GM21737 (cell line): ENCODE results near the gene CCDC194.

Experiments
- ATAC-seq: cut with Tn5 transposase; IDR thresholded peaks from one replicate; pipeline ENCODE4 v1.9.1; 2021; ENCODE audit warnings: mild to moderate bottlenecking, moderate library complexity; ENCODE audit not compliant: unreplicated experiment

The CCDC194 gene, protein sequence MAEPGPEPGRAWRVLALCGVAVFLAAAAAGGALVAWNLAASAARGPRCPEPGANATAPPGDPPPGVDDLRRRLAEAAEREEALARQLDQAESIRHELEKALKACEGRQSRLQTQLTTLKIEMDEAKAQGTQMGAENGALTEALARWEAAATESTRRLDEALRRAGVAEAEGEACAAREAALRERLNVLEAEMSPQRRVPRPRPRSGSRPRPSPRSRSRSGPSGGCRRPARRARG

DNA sequence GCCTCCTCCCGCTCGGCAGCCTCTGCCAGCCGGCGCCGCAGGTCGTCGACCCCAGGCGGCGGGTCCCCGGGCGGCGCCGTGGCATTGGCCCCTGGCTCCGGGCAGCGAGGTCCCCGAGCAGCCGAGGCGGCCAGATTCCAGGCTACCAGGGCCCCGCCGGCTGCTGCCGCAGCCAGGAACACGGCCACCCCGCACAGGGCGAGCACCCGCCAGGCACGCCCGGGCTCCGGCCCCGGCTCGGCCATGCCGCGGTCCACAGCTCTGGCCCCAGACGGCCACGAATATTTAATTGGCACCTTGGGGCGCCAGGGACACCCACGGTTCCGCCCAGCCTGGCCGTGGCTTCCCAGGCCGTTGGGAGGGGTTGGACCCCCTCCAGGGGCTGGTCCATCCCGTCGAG lies at the start of gene CCDC194:
TSS of gene CCDC194 (minus strand) at position 283 of the 400 bp plus-strand sequence. CDS start at position 245, 38 bp downstream.
- ATAC-seq, result no peak

DNA sequence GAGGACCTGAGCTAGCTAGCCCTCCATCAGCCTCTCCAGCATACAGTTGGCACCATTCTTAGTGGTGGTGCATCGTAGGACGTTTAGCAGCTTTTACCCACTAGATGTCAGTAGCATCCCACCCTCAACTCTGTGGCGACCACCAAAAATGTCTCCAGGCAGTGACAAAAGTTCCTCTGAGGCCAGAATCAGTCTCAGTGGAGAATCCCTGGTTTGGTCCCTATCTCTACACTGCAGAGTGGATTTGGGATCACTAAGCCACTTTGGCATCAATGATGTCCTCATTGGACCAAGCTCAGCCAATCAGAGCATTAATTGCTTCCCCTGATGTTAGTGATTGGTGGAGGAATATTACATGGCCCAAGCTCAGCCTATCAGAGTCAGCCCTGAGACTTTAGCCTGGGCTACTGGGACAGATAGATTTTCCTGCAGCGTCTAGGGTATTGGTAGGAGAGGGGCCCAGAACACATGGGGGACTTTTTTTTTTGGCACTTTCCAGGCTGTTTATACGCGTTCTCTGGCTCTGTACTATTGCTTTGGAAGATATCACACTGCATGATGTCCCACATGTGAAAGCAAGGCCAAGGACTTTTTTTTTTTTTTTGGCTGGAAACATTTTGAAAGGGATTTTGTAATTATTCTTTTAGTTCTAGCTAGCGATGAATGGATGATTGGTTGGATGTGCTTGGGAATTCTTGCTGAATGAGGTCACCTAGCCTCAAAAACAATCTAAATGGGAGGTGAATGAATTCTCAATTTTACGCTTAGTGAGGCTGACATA lies 47.4 kb upstream of the CCDC194 start:
- ATAC-seq, result no peak

DNA sequence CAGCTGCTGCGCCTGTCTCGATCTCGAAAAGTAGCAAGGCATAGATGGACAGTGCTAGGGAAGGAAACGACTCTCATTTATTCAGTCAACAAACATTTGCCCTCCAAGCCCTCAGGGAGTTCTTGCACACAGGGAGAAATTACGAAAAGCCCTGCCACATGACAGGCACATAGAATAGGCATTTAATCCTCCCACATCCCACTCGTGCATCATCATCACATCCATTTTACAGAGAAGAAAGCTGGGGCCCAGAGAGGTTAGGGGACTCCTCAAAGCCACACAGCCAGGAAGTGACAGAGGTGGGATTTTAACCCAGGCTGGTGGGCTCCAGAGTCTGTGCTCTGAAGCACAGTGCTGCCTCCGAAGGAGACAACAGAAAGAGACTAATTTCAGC lies 42.9 kb upstream of the CCDC194 start:
- no peak for ATAC-seq

DNA sequence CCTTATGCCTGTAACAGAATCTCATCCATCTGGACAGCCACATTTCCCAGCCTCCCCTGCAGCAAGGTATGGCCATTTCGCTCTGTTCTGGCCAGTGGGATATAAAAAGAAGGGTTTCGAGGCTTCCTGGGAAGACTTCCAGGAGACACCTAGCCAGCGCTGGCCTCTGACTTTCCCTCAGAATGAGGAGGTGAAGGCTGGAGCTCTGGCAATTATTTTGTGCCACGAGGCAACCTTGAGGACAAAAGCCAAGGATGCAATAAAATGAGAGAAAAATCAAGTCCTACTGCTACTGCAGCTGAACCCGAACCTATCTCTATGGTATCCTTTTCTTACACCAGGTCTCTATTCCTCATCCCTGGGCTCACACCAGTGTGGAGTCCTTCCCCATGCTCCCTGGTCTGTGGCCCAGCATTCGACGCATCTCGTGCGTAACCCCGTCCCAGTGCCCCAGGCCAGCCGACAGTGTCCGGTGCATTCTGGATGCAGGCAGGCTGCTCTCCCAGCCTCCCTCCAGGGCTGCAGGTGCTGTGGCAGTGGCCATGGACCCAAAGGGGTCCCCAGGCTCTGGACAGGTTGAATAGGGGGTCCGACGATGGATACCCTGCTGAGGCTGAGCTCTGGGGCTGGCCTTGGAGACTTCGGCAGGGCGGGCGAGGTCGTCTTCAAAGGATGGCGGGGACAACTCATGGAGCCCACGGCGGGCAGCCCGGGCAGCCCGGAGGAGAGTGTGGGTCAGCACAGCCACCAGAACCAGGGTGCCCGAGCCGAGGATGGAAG lies 42.3 kb upstream of the CCDC194 start:
- no peak for ATAC-seq

DNA sequence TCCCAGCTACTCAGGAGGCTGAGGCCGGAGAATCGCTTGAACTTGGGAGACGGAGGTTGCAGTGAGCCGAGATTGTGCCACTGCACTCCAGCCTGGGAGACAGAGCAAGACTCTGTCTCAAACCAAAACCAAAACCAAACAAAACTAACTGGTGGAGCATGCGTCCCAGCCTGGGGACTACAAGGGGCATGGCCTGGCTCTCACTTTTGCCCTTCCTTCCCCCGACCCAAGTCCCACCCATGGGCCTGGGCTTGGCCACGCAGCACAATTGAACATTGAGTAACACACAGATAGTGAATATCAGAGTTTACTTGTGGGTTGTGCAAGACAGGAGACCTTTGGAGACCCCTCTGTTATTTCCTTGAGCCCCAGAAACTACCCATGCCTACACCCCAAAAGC lies 41.2 kb upstream of the CCDC194 start:
- ATAC-seq, result no peak

DNA sequence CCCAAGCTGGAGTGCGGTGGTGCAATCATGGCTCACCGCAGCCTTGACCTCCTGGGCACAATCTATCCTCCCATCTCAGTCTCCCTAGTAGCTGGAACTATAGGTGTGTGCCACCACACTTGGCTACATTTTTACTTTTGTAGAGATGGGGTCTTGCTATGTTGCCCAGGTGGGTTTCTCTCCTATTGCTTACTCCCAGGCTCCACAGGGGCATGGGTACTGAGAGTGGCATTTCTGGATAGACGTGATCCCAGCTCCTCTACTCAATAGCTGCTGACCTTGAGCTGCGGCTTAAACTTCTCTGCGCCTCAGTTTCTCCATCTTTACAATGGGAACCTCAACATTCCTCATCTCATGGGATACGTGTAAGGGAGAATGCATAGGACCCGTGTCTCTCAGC lies 37.4 kb upstream of the CCDC194 start:
- ATAC-seq, result no peak

DNA sequence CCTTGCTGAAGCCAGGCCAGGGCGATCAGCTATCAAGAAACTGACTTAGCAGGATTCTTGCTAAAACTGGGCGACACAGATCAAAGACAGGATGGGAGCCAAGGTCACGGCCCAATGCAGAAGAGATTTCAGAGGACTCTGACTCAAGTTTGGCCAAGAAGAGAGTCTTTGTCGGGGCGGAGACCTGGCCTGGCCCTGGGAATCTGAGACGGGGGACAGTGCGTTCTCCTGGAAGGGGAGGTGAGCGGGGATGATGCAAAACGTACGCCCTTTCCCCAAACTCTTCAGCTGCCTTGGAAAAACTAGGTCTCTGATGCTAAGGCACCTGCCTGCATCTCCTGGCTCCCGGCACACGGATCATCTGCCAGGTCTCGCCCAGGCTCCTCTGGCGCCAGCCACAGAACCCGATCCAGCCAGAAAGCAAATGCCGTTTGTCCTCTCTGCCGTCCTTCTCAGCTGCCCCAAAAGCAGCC lies 35.7 kb upstream of the CCDC194 start:
- no peak for ATAC-seq

DNA sequence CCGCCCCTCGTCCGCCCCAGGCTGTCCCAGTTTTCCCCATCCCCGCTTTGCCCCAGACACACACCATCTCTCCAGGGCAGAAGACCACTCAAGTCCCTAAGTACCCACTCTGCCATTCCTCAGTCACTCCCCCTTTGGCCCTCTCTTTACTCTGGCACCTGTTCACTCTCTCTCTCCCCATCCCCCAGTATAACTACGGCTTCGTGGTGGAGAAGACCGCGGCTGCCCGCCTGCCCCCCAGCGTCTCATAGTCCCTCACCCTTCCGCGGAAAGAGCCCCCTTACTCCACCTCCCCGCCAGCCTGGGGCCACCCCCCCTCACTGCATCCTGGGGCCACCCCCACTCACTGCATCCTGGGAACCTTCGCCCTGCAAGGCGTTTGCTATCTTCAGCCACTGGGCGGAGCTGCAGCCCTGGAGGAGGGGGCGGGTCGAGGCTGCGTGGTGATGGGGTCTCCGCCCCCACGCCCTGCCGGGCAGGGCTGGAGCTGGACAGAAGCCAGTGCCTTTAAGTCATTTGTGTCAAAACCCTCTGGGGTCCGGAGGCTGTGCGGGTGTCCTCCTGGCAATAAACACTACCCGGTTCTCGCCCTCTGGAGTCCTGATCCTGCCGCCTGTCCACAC lies 30.9 kb upstream of the CCDC194 start:
- ATAC-seq, result no peak

DNA sequence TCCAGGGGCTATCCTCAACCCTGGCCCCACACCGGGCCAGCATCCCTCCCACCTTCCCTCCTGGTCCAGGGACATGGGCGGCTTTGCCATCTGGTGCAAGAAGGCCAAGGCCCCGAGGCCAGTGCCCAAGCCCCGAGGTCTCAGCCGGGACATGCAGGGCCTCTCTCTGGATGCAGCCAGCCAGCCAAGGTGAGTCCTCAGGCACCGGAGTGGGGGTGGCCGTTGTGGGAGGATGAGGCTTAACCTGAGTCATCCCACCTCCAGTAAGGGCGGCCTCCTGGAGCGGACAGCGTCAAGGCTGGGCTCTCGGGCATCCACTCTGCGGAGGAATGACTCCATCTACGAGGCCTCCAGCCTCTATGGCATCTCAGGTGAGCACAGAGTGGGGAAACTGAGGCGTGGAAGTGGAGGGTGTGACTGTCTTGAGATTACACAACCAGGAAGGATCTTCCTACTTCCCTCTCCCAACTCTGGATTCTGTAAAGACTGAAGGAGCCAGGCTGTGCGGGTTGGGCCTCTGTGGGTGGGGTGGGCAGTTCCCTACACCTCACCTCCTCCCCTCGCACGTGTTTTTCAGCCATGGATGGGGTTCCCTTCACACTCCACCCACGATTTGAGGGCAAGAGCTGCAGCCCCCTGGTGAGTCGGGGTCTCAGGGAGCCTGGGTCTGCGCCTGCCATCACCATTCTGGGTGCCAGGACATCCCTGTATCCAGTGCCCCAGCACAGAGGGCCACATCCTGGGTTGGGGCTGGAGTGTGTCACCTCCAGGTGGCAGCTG lies 29.6 kb upstream of the CCDC194 start:
- ATAC-seq, result no peak

DNA sequence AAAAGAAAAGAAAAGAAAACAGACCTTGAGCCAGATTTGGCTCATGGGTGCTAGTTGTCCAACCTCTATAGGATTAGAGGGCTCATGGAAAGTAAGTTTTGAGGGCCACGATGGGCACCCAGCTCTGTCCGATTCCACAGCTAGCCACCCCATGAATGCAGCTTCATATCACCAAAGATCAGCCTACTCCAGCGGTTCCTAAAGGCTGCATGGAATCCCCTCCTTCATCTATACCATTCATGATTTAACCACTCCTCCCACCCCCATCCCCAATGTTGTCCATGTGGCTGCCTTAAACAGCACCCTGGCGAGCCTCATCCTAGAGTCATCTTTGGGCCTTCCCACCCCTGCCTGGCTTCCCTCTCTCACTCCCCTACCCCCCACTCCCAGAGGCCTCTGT lies 27.9 kb upstream of the CCDC194 start:
- no peak for ATAC-seq

DNA sequence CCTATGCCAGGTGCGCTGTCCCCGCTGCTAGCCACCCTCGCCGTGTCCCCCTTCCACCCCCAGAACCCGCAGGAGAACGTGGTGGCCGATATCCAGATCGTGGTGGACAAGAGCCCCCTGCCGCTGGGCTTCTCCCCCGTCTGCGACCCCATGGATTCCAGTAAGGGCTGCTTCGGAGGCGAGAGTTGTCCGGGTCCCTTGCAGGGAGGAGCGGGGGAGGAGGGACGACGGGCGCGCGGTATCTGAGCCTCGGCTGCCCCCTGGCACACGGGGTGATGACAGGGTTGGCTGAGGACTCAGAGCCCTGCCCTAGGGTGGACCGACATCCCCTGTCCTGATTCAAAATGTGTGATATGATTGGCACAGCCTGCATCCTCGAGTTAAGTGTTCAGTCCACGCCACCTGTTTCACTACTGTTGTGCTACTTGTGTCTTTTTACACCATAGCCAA lies 26.5 kb upstream of the CCDC194 start:
- peak; percentile 21 for ATAC-seq

DNA sequence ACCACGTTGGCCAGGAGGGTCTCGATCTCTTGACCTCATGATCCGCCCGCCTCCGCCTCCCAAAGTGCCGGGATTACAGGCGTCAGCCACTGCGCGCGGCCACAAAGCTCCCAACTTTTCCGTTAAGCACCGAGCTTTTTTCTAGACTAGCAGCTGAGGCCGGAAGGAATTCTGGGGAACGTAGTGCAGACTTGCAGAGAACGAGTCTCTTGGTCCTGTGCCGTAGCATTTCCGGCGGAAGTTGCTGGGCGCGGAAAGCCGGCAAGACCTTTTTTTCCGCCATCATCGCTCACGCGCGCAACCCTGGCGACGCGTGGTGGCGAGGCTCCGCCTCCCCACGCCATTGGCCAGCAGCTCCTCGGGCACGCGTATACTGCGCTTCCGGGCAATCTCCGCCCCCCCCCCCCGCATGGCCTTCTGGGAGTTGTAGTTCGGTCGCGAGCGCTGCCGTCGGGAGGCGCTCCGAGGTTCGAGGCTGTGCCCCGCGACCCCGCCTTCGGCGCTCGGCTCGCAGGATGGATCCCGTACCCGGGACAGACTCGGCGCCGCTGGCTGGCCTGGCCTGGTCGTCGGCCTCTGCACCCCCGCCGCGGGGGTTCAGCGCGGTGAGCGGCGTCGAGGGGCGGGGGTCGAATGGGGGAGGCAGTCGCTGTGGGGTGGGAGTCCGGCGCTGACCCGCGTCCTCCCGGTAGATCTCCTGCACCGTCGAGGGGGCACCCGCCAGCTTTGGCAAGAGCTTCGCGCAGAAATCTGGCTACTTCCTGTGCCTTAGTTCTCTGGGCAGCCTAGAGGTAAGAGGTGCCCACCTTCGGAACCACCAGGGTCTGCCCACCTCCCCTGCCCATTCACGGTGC lies 25.9 kb upstream of the CCDC194 start, which contains the start of gene MVB12A:
TSS of gene MVB12A (plus strand) at position 427 of the 854 bp plus-strand sequence. CDS start at position 516, 89 bp downstream.
- peak; percentile 80 for ATAC-seq

DNA sequence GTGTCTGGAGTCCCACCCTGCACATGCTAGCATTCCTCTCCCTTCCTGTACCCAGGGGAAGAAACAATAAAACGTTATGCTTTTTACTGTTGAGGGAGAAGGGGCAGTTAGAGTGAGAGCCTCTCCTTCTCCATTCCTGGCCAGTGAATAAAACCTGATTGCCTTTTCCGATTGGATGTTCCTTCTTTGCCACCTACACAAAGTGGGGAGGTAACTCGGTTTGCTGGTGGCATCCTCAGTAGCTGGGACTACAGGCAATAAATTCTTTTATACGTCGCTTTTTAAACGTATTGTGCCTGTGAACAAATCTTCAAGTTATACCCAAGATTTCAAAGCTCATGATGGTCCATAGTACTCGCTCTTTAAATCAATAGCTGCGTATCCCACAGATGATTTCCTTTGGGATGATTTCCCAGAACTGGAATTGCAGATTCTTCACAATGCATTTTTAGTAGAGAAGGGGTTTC lies 25.2 kb upstream of the CCDC194 start:
- no peak for ATAC-seq

DNA sequence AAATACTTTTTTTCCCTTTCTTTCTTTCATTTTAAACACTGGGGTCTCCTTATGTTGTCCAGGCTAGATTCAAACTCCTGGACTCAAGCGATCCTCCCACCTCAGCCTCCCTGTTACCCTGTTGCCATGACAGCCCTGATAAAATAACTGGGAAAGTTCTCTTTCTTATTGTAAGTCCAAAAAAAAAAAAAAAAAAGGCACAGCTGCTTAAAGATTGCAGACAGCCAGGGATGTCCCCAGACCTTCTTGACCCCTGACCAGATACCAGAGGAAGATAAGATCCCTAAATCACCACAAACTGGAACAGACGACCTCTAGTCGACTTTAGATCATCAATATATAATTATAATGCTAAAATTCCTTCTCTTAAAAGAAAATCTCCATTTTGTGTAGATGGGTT lies 24.7 kb upstream of the CCDC194 start:
- no peak for ATAC-seq

DNA sequence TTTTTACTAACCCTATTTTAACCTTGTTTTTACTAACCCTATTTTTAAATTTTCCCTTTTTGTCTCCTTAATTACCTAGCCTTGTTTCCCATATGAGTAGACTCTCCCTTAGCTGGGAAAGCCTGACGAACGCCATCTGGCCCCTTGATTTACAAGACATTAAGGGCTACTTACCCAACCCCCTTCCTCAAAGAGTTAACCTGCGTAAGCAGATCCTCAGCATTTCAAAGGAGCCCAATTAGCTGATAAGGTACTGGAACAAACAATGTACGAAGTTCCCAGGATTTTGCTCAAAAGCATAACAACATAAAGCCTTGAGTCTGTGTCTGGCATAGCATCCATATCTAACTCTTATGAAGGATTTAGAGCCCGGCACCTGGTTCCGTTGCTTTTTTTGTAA lies 21.1 kb upstream of the CCDC194 start:
- ATAC-seq, result no peak

DNA sequence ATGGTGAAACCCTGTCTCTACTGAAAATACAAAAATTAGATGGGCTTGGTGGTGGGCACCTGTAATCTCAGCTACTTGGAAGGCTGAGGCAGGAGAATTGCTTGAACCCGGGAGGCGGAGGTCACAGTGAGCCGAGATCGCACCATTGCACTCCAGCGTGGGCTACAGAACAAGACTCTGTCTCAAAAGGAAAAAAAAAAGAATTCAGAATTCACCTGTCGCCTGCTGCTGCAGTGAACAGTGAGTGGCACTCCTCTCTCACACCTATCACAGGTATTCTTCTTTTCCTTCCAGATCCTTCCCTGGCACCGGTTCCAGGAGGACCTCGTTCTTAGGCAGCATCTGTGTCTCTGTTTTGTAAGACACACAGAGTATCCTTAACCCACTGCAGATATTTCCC lies 20.1 kb upstream of the CCDC194 start:
- ATAC-seq, result no peak

DNA sequence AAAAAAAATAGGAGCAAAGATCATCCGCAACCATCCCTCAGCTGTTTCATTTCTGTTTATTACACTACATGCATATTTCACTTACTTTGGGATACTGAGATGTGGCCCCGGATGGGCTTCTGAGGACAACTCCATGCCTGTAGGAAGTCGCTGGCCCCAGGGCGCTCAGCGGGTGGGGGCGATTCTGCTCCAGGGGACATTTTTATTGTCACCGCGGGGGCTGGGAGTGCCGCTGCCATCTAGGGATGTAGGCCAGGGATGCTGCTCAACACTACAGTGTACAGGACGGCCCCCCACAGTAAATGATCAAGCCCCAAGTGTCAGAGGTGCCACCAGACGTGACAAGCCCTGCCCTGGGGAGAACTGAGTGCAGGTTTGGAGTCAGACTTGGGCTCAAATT lies 17.8 kb upstream of the CCDC194 start:
- ATAC-seq, result no peak

DNA sequence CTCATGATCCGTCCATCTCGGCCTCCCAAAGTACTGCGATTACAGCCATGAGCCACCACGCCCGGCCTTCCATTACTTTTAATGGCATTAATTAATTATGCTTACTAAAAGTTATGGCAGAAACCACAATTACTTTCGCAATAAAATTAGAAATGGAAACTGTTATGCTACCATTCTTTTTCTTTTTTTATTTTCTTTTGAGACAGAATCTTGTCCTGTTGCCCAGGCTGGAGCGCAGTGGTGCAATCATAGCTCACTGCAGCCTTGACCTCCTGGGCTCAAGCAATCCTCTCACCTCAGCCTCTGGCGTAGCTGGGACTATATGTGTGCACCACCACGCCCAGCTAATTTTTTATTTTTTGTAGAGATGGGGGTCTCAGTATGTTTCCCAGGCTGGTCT lies 16.0 kb upstream of the CCDC194 start:
- no peak for ATAC-seq

DNA sequence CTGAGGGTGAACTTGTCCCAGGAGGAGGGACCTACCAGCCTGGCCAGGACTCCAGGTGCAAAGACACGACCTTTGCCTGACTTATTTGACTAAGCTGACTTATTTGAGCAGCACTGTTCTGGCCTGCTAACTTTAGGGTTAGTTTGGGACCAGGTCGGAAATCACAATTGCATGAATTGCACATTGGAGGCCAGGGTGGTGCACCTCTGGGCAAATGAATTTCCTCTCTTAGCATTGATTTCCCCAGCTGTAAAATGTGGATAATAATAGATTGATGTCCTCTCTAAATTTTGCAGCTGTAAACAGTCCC lies 12.8 kb upstream of the CCDC194 start:
- ATAC-seq, result no peak
